Uterus (tissue), 4 donors: ENCODE data around the gene TLCD1. TPM values are rescaled to one million over a fixed set of nuclear protein-coding genes. Genes with fewer than 3 reads are reported as not detected.

Experiments used
- DNase-seq, 2 donors: peaks; one replicate each; pipeline ENCODE4 v3.0.0-alpha.2; 2019 to 2020
- H3K27ac ChIP-seq, 2 donors: fragments of 200-600 bp; sonication (generic); 1 replicate in 1 of 2; 2 replicates in 1 of 2; pipeline ENCODE4 v1.5.1; 2016 to 2018
- H3K27me3 ChIP-seq, 2 donors: fragments of 200-600 bp; sonication (generic); one replicate each; pipeline ENCODE4 v1.5.1; 2018 to 2019; ENCODE audit warnings: control low read depth in 1 of 2
- H3K36me3 ChIP-seq, 2 donors: fragments of 200-600 bp; sonication (generic); one replicate each; pipeline ENCODE4 v1.5.1; 2019; ENCODE audit warnings: control low read depth in 1 of 2
- H3K4me1 ChIP-seq, 2 donors: fragments of 200-600 bp; sonication (generic); one replicate each; pipeline ENCODE4 v1.5.1; 2018 to 2019; ENCODE audit warnings: control low read depth in 1 of 2
- H3K4me3 ChIP-seq, 2 donors: fragments of 200-600 bp; sonication (generic); 1 replicate in 1 of 2; 2 replicates in 1 of 2; pipeline ENCODE4 v1.5.1; 2018 to 2019; ENCODE audit warnings: mild to moderate bottlenecking in 1 of 2
- H3K9me3 ChIP-seq, 2 donors: fragments of 200-600 bp; sonication (generic); one replicate each; pipeline ENCODE4 v1.5.1; 2019; ENCODE audit warnings: control low read depth in 1 of 2
- CTCF ChIP-seq, 4 experiments: fragments of 200-600 bp in 2 of 4; fragments of 450-650 bp in 2 of 4; sonication (generic) in 2 of 4; IDR thresholded peaks; one replicate each; pipeline ENCODE4 v1.5.1; 2016 to 2019; ENCODE audit warnings: antibody characterized with exemption in 4 of 4, mild to moderate bottlenecking in 2 of 4, moderate library complexity in 1 of 4
- POLR2A ChIP-seq, 2 donors: fragments of 450-650 bp; IDR thresholded peaks; one replicate each; pipeline ENCODE4 v1.6.1; 2016; ENCODE audit warnings: antibody characterized with exemption in 2 of 2, mild to moderate bottlenecking in 1 of 2, moderate library complexity in 1 of 2
- intact Hi-C: fragments of 100-400 bp; cut with DNase I; formaldehyde crosslinking; loops from one replicate; pipeline ENCODE4 v1.15.1; 2023; ENCODE audit warnings: low total_unique reads
- total RNA-seq, 4 donors: library from RNA; depleted of rRNA in 3 of 4; stranded (reverse); fragments of >200 nt in 3 of 4; gene quantifications; one replicate each; pipeline versions ENCODE4 v1.1.0 to v1.2.4, GENCODE V29; 2014 to 2023
- donor health status: DM: yes; HTN: yes; CAD: no.

TLCD1 gene
- total RNA-seq, 4 donors from 2014 or later = 1.3 to 1.4 TPM; not detected in 2

GRCh38 chr17:28712705-28713415, 13.2 kb downstream of the TLCD1 start:
- Histone ChIP-seq H3K36me3 (no peaks in the 10 kb centered on the region), H3K4me1 (no peaks in the 10 kb centered on the region), H3K4me3 (no peak overlapping the region), H3K27me3 (no peaks in the 10 kb centered on the region), H3K27ac (peak overlapping the region in 1 of 2 donors; percentile 93), H3K9me3 (no peaks in the 10 kb centered on the region)
- TF ChIP-seq CTCF (IDR thresholded peaks at IDR 0.05) = no peak
- intact Hi-C loops = no loop called here
- DNase-seq = no peak

GRCh38 chr17:28712032-28712704, 13.9 kb downstream of the TLCD1 start:
- peak overlapping the region; percentile 47 to 65 for H3K4me3 ChIP-seq
- no peaks in the 10 kb centered on the region for H3K9me3 ChIP-seq
- no peaks in the 10 kb centered on the region for H3K36me3 ChIP-seq
- intact Hi-C loops = no loop called here
- peak; percentile 34 to 52 for DNase-seq
- no peaks in the 10 kb centered on the region for H3K27me3 ChIP-seq
- no peak for TF ChIP-seq CTCF (IDR thresholded peaks at IDR 0.05)
- no peak for TF ChIP-seq POLR2A (IDR thresholded peaks at IDR 0.05)
- H3K4me1 ChIP-seq = no peaks in the 10 kb centered on the region
- peak overlapping the region; percentile 84 to 93 for H3K27ac ChIP-seq

- no peaks in the 10 kb centered on the region for H3K9me3 ChIP-seq
- no peaks in the 10 kb centered on the region for H3K36me3 ChIP-seq
- intact Hi-C loops = no loop called here
- no peak for TF ChIP-seq POLR2A (IDR thresholded peaks at IDR 0.05)
- TF ChIP-seq CTCF (IDR thresholded peaks at IDR 0.05) = no peak
- no peaks in the 10 kb centered on the region for H3K4me1 ChIP-seq
- peak within 1 kb of the TSS; percentile 84 to 93 for H3K27ac ChIP-seq
- no peaks in the 10 kb centered on the region for H3K27me3 ChIP-seq
- H3K4me3 ChIP-seq = peak within 1 kb of the TSS; percentile 47 to 65
- DNase-seq = no peak
Measured at GRCh38 chr17:28711723-28712031, 14.4 kb downstream of the TLCD1 start, which contains the start of gene PROCA1. Gene PROCA1 (minus strand): TSS chr17:28711888. CDS start chr17:28711660, 228 bp downstream.

GRCh38 chr17:28710861-28711722, 14.9 kb downstream of the TLCD1 start:
- peak; percentile 79 to 89 for TF ChIP-seq POLR2A (IDR thresholded peaks at IDR 0.05)
- peak in 1 of 4 experiments; percentile 12 for TF ChIP-seq CTCF (IDR thresholded peaks at IDR 0.05)
- peak; percentile 88 to 93 for DNase-seq

More at GRCh38 chr17:28710861-28711722, 14.9 kb downstream of the TLCD1 start:
- Histone ChIP-seq H3K9me3 (no peaks in the 10 kb centered on the region), H3K4me1 (no peaks in the 10 kb centered on the region), H3K27me3 (no peaks in the 10 kb centered on the region), H3K27ac (peak overlapping the region; percentile 84 to 93), H3K4me3 (peak overlapping the region; percentile 47 to 65), H3K36me3 (no peaks in the 10 kb centered on the region)
- intact Hi-C loops = no loop called here
